Right lobe of liver (tissue), 6 donors: ENCODE results near the gene DCBLD2. TPM values are rescaled to one million over a fixed set of nuclear protein-coding genes. Genes with fewer than 3 reads are reported as not detected.

Experiments
- ATAC-seq, 4 donors: fragments of 200-7000 bp; cut with Tn5 transposase; one replicate each; pipeline ENCODE4 v1.9.1; 2020; ENCODE audit warnings: mild to moderate bottlenecking in 4 of 4, moderate library complexity in 4 of 4
- DNase-seq, 3 donors: peaks; one replicate each; pipeline ENCODE4 v3.0.0-alpha.2; 2020
- H3K27ac ChIP-seq, 3 donors: fragments of 200-600 bp; one replicate each; pipeline ENCODE4 v1.8.0; 2022
- H3K27me3 ChIP-seq, 2 donors: fragments of 200-600 bp; one replicate each; pipeline ENCODE4 v1.8.0; 2022
- H3K36me3 ChIP-seq, 4 donors: fragments of 200-600 bp; sonication (generic) in 1 of 4; one replicate each; pipeline versions ENCODE4 v1.5.1 to v1.8.0; 2017 to 2022; ENCODE audit warnings: control low read depth in 1 of 4
- H3K4me1 ChIP-seq, 4 donors: fragments of 200-600 bp; sonication (generic) in 1 of 4; one replicate each; pipeline versions ENCODE4 v1.5.1 to v1.8.0; 2017 to 2022; ENCODE audit warnings: control low read depth in 1 of 4
- H3K4me3 ChIP-seq, 3 donors: fragments of 200-600 bp; one replicate each; pipeline ENCODE4 v1.8.0; 2022
- H3K9me3 ChIP-seq, 4 donors: fragments of 200-600 bp; sonication (generic) in 1 of 4; one replicate each; pipeline versions ENCODE4 v1.5.1 to v1.8.0; 2017 to 2022; ENCODE audit warnings: control low read depth in 1 of 4
- POLR2A ChIP-seq: fragments of 450-650 bp; IDR thresholded peaks from one replicate; pipeline ENCODE4 v1.6.1; 2017; ENCODE audit warnings: antibody characterized with exemption, mild to moderate bottlenecking
- WGBS: methylation state at CpG from one replicate; pipeline ENCODE4 v1.1.6; 2018; ENCODE audit warnings: low coverage, low lambda C conversion rate; ENCODE audit not compliant: insufficient coverage; ENCODE audit errors: missing lambda C conversion rate; 5-methylcytosine and 5-hydroxymethylcytosine counted together
- intact Hi-C, 2 donors: fragments of 100-400 bp; cut with DNase I; formaldehyde crosslinking; loops; one replicate each; pipeline versions ENCODE4 v1.11.2 to v1.14.1; 2022
- total RNA-seq, 6 experiments: library from RNA; depleted of rRNA in 2 of 6; stranded (reverse); fragments of >200 nt in 2 of 6; fragmentation: NEBNext Ultra II Directional in 3 of 6; extraction: Animal tissue kit (Norgen Biotek cat#: 25700) in 3 of 6; gene quantifications; one replicate each; pipeline versions ENCODE4 v1.1.0 to v1.2.4, GENCODE V29; 2016 to 2023
- TF ChIP-seq, protein P1 (sequence below), 4 donors: fragments of 200-600 bp in 3 of 4; fragments of 450-650 bp in 1 of 4; IDR thresholded peaks; one replicate each; pipeline versions ENCODE4 v1.5.1 to v1.8.0; 2016 to 2022; ENCODE audit warnings: antibody characterized with exemption in 4 of 4, mild to moderate bottlenecking in 2 of 4
- donor health status: DM: no; HTN: yes; CAD: no.
- donor health status: DM: no; HTN: no; CAD: no.
- donor health status: DM: no; HTN: no; CAD: no.
- donor health status: DM: no; HTN: yes; CAD: no.
- donor health status: DM: no; HTN: yes; CAD: no.

The DCBLD2 gene
- total RNA-seq, 6 experiments from 2014 or later, result 8.1 to 11.3 (median 10.6) TPM

DNA sequence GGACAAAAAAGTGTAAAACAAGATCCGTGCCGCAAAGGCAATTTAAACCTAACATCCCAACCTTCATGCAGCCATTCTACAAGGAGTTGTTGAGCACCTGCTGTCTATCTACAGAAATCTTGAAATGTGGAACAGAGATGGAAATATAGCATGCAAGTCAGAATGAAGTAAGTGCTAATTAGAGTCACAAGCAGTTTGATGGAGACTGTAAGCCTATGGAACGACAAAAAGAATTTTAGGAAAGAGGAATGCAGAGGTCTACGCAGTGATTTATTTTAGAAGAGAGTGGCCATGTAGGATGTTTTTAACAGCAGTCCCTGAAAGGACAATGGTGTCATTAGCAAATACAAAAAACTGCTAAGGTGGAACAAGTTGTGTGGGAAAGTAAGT is 851 bp upstream of the DCBLD2 start:
- Histone ChIP-seq H3K4me1 (peaks cover 0 to 4% (median 0%) of the 10 kb centered on the region in 4 donors), H3K27me3 (no peaks in the 10 kb centered on the region), H3K4me3 (peak overlapping the region; percentile 31 to 98 (median 71)), H3K9me3 (no peaks in the 10 kb centered on the region), H3K27ac (peak overlapping the region in 2 of 3 donors; percentile 31 to 56), H3K36me3 (no peaks in the 10 kb centered on the region)
- 31% methylated on average over 4 of the region's 4 CpGs for WGBS
- DNase-seq (no peak), ATAC-seq (no peak)
- intact Hi-C loops, result no loop called here
- TF ChIP-seq POLR2A, result no peak
- TF ChIP-seq, protein P1, sequence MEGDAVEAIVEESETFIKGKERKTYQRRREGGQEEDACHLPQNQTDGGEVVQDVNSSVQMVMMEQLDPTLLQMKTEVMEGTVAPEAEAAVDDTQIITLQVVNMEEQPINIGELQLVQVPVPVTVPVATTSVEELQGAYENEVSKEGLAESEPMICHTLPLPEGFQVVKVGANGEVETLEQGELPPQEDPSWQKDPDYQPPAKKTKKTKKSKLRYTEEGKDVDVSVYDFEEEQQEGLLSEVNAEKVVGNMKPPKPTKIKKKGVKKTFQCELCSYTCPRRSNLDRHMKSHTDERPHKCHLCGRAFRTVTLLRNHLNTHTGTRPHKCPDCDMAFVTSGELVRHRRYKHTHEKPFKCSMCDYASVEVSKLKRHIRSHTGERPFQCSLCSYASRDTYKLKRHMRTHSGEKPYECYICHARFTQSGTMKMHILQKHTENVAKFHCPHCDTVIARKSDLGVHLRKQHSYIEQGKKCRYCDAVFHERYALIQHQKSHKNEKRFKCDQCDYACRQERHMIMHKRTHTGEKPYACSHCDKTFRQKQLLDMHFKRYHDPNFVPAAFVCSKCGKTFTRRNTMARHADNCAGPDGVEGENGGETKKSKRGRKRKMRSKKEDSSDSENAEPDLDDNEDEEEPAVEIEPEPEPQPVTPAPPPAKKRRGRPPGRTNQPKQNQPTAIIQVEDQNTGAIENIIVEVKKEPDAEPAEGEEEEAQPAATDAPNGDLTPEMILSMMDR (IDR thresholded peaks at IDR 0.05), result no peak

DNA sequence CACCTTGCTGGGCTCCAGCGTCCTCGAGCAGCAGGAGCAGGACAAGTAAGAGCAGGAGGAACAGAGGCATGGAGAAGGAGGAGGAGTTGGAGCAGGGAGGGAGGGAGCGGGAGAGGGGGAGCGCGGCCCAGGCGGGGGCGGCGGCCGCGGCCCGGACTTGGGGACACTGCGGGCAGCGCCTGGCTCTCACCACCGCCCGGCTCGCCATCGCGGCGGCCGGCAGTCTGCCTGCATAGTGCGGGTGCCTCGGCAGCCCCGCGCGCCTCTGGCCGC is 440 bp downstream of the DCBLD2 start:
- no peaks in the 10 kb centered on the region for H3K36me3 ChIP-seq
- H3K4me3 ChIP-seq, result peak overlapping the region; percentile 71 to 98 (median 79)
- DNase-seq (peak; percentile 56 to 61 (median 58)), ATAC-seq (peak; percentile 55 to 66 (median 57))
- no peak for TF ChIP-seq POLR2A
- TF ChIP-seq, protein P1 (IDR thresholded peaks at IDR 0.05), result no peak
- H3K27ac ChIP-seq, result peak overlapping the region; percentile 56 to 87 (median 83)
- no peaks in the 10 kb centered on the region for H3K27me3 ChIP-seq
- 0% methylated on average over 7 of the region's 26 CpGs for WGBS
- H3K9me3 ChIP-seq, result no peaks in the 10 kb centered on the region
- H3K4me1 ChIP-seq, result peaks cover 0 to 4% (median 0%) of the 10 kb centered on the region in 4 donors
- intact Hi-C loops, result no loop called here

DNA sequence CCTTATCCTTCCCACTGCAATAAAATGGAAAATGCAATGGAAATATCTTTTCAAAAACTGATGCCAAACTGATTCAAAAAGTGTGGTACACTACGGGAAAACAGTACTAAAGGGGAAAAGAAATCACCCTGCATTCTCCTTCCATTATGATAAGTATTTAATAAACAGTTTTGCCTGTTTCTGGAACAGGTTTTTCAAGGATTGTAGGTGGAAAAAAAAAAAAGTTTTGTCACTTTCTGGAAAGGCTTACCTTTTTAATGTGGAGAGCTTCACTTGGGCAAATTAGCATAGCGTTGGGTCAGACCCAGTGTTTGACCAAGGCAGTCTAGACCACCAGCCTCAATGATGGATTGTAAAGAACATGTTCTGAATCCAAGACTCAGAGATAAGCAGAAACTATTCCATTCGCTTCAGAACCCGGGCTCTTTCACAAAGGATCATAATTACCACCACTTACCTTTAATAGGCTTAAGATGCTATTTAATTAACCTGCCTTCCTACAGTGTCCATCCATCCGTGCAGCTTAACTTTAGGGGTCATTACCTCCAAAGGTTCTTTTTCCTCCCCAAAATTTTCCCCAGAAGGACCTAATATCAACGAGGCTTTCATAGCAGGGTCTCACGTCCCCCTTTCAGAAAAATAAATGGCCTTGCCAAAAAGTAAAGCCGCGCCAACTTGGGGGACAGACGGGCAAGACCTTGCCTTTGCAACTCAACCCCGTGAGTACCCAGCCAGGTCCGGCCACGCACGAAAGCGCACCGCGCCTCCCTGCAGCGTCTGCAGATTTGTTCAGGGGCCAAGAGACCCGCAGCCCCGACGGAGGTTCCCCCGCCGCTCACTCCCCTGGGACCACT is 1.0 kb downstream of the DCBLD2 start:
- intact Hi-C loops, result no loop called here
- H3K4me1 ChIP-seq, result peaks cover 0 to 4% (median 0%) of the 10 kb centered on the region in 4 donors
- 9% methylated on average over 22 of the region's 23 CpGs for WGBS
- no peaks in the 10 kb centered on the region for H3K9me3 ChIP-seq
- H3K27ac ChIP-seq, result no peak overlapping the region
- ATAC-seq (no peak), DNase-seq (no peak)
- TF ChIP-seq, protein P1 (IDR thresholded peaks at IDR 0.05), result no peak
- TF ChIP-seq POLR2A, result no peak
- peak overlapping the region; percentile 71 to 98 (median 79) for H3K4me3 ChIP-seq
- H3K27me3 ChIP-seq, result no peaks in the 10 kb centered on the region
- H3K36me3 ChIP-seq, result no peaks in the 10 kb centered on the region

DNA sequence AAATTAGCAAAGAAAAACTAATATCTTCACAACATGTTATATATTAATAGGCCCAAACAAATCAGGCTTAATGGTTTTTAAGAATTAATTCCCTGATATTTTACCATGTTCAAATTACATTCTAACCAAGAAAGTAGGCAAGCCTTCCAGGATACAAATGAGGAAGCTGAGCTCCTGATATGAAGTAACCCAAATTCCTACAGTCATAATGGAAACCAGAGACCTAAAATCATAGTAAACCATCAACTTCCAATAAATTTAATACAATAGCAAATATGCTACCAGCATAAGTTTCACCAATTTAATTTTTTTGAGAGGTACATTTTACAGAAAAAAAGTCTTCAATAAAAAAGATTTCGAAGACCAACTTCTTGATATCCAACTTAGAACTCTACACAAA is 3.8 kb downstream of the DCBLD2 start:
- Histone ChIP-seq H3K36me3 (no peaks in the 10 kb centered on the region), H3K4me1 (peaks cover 0 to 4% (median 0%) of the 10 kb centered on the region in 4 donors), H3K27me3 (no peaks in the 10 kb centered on the region), H3K4me3 (no peak overlapping the region), H3K9me3 (no peaks in the 10 kb centered on the region), H3K27ac (no peak overlapping the region)
- no peak for ATAC-seq
- intact Hi-C loops, result no loop called here
- WGBS, result 32% methylated on average over 1 of the region's 1 CpG
- TF ChIP-seq, protein P1 (IDR thresholded peaks at IDR 0.05), result no peak
- no peak for TF ChIP-seq POLR2A
- no peak for DNase-seq
